H9 (cell line): ENCODE results near the gene MRPS26. TPM values are rescaled to one million over a fixed set of nuclear protein-coding genes. Genes with fewer than 3 reads are reported as not detected.

Experiments used
- DNase-seq: peaks from one replicate; pipeline ENCODE4 v3.0.0-alpha.2; 2017
- H2AFZ ChIP-seq: one replicate; pipeline ENCODE4 v1.6.1; 2013; ENCODE audit warnings: mild to moderate bottlenecking, low read length, control low read depth, moderate library complexity
- H2AK5ac ChIP-seq: 2 replicates; pipeline ENCODE4 v1.6.1; 2013; ENCODE audit warnings: low read length, control low read depth, mixed read lengths; ENCODE audit not compliant: insufficient read length
- H2BK120ac ChIP-seq: one replicate; pipeline ENCODE4 v1.6.1; 2013; ENCODE audit warnings: low read depth, mild to moderate bottlenecking, low read length, control low read depth, inconsistent platforms; ENCODE audit not compliant: poor library complexity, severe bottlenecking
- H2BK12ac ChIP-seq: 2 replicates; pipeline ENCODE4 v1.6.1; 2013; ENCODE audit warnings: low read length, control low read depth, mixed read lengths, low read depth; ENCODE audit not compliant: insufficient read length
- H2BK15ac ChIP-seq: 2 replicates; pipeline ENCODE4 v1.6.1; 2013; ENCODE audit warnings: low read depth, low read length, control low read depth
- H2BK20ac ChIP-seq: one replicate; pipeline ENCODE4 v1.6.1; 2013; ENCODE audit warnings: low read depth, mild to moderate bottlenecking, low read length, control low read depth, inconsistent platforms; ENCODE audit not compliant: poor library complexity, severe bottlenecking
- H2BK5ac ChIP-seq: 2 replicates; pipeline ENCODE4 v1.6.1; 2013; ENCODE audit warnings: low read length, control low read depth, mixed read lengths; ENCODE audit not compliant: insufficient read length
- H3K14ac ChIP-seq: 2 replicates; pipeline ENCODE4 v1.6.1; 2013; ENCODE audit warnings: low read length, control low read depth; ENCODE audit not compliant: insufficient read depth
- H3K18ac ChIP-seq: 2 replicates; pipeline ENCODE4 v1.6.1; 2013; ENCODE audit warnings: low read depth, mild to moderate bottlenecking, mixed read lengths, low read length, control low read depth; ENCODE audit not compliant: insufficient read length
- H3K23ac ChIP-seq: 2 replicates; pipeline ENCODE4 v1.6.1; 2013; ENCODE audit warnings: low read length, control low read depth, mixed read lengths, low read depth; ENCODE audit not compliant: insufficient read length
- H3K23me2 ChIP-seq: 2 replicates; pipeline ENCODE4 v1.6.1; 2013; ENCODE audit warnings: low read depth, mild to moderate bottlenecking, mixed read lengths, low read length, control low read depth; ENCODE audit not compliant: insufficient read length, poor library complexity, severe bottlenecking
- H3K27ac ChIP-seq: 2 replicates; pipeline ENCODE4 v1.5.1; 2013; ENCODE audit warnings: low read length, control low read depth, mixed read lengths, low read depth; ENCODE audit not compliant: insufficient read length
- H3K27me3 ChIP-seq: 2 replicates; pipeline ENCODE4 v1.6.1; 2013; ENCODE audit warnings: low read length, control low read depth, inconsistent platforms; ENCODE audit not compliant: insufficient read depth
- H3K4ac ChIP-seq: 2 replicates; pipeline ENCODE4 v1.6.1; 2013; ENCODE audit warnings: low read depth, mild to moderate bottlenecking, control low read depth, inconsistent platforms, low read length, moderate library complexity
- H3K4me1 ChIP-seq: 2 replicates; pipeline ENCODE4 v1.6.1; 2013; ENCODE audit warnings: low read length, control low read depth, inconsistent platforms; ENCODE audit not compliant: insufficient read depth
- H3K4me2 ChIP-seq: 2 replicates; pipeline ENCODE4 v1.6.1; 2013; ENCODE audit warnings: low read length, control low read depth, mixed read lengths; ENCODE audit not compliant: insufficient read length, insufficient read depth
- H3K56ac ChIP-seq: 2 replicates; pipeline ENCODE4 v1.6.1; 2013; ENCODE audit warnings: low read depth, mild to moderate bottlenecking, mixed read lengths, low read length, control low read depth; ENCODE audit not compliant: insufficient read length
- H3K79me1 ChIP-seq: 2 replicates; pipeline ENCODE4 v1.6.1; 2013; ENCODE audit warnings: low read depth, mild to moderate bottlenecking, moderate library complexity, low read length, control low read depth, inconsistent platforms; ENCODE audit not compliant: insufficient read depth, poor library complexity, severe bottlenecking
- H3K79me2 ChIP-seq: 2 replicates; pipeline ENCODE4 v1.6.1; 2013; ENCODE audit warnings: low read length, control low read depth, inconsistent platforms; ENCODE audit not compliant: insufficient read depth
- H3K9ac ChIP-seq: 2 replicates; pipeline ENCODE4 v1.6.1; 2013; ENCODE audit warnings: low read length, control low read depth, mixed read lengths; ENCODE audit not compliant: insufficient read length; ENCODE audit errors: extremely low read depth
- H3K9me3 ChIP-seq: one replicate; pipeline ENCODE4 v1.6.1; 2013; ENCODE audit warnings: low read depth, low read length, inconsistent platforms; ENCODE audit not compliant: control insufficient read depth
- H3T11ph ChIP-seq: one replicate; pipeline ENCODE4 v1.6.1; 2013; ENCODE audit warnings: mild to moderate bottlenecking, low read length, control low read depth, inconsistent platforms
- H4K20me1 ChIP-seq: one replicate; pipeline ENCODE4 v1.6.1; 2013; ENCODE audit not compliant: control insufficient read depth, insufficient read length, insufficient read depth
- H4K5ac ChIP-seq: 2 replicates; pipeline ENCODE4 v1.6.1; 2013; ENCODE audit warnings: low read depth, mild to moderate bottlenecking, mixed read lengths, low read length, control low read depth; ENCODE audit not compliant: insufficient read length
- H4K8ac ChIP-seq: replicated peaks from 2 replicates; pipeline ENCODE4 v1.6.1; 2013; ENCODE audit warnings: low read length, control low read depth, mixed read lengths, low read depth; ENCODE audit not compliant: insufficient read length
- H4K91ac ChIP-seq: 2 replicates; pipeline ENCODE4 v1.6.1; 2013; ENCODE audit warnings: low read depth, mild to moderate bottlenecking, moderate library complexity, mixed read lengths, low read length, control low read depth; ENCODE audit not compliant: insufficient read length
- H3K27ac Mint-ChIP-seq, 3 experiments: 2 replicates in 2 of 3; 3 replicates in 1 of 3; pipeline ENCODE4 v1.8.0; 2020 to 2021; ENCODE audit warnings: mixed read lengths in 3 of 3, mild to moderate bottlenecking in 1 of 3, moderate library complexity in 1 of 3
- H3K27me3 Mint-ChIP-seq: 2 replicates; pipeline ENCODE4 v1.8.0; 2021; ENCODE audit warnings: low read depth, mild to moderate bottlenecking, moderate library complexity, mixed read lengths
- H3K36me3 Mint-ChIP-seq, 3 experiments: 2 replicates in 2 of 3; 3 replicates in 1 of 3; pipeline ENCODE4 v1.8.0; 2020 to 2021; ENCODE audit warnings: low read depth in 3 of 3, mixed read lengths in 3 of 3; ENCODE audit not compliant: insufficient read depth in 1 of 3
- H3K4me1 Mint-ChIP-seq, 2 experiments: 2 replicates each; pipeline ENCODE4 v1.8.0; 2020; ENCODE audit warnings: mixed read lengths in 2 of 2
- H3K4me3 Mint-ChIP-seq, 2 experiments: 2 replicates in 1 of 2; 3 replicates in 1 of 2; pipeline ENCODE4 v1.8.0; 2020 to 2021; ENCODE audit warnings: mild to moderate bottlenecking in 2 of 2, mixed read lengths in 2 of 2, moderate library complexity in 1 of 2
- H3K9me3 Mint-ChIP-seq, 2 experiments: 2 replicates in 1 of 2; 3 replicates in 1 of 2; pipeline ENCODE4 v1.8.0; 2020; ENCODE audit warnings: mild to moderate bottlenecking in 2 of 2, mixed read lengths in 2 of 2, moderate library complexity in 1 of 2
- WGBS: extraction: QIAGEN DNeasy Blood & Tissue Kit; methylation state at CpG from one replicate; pipeline ENCODE4 v1.1.7; 2013; ENCODE audit warnings: missing lambda C conversion rate, low lambda C conversion rate, mixed read lengths; ENCODE audit not compliant: insufficient read length; ENCODE audit errors: extremely low coverage; 5-methylcytosine and 5-hydroxymethylcytosine counted together
- total RNA-seq: library from RNA; stranded (reverse); gene quantifications from 2 replicates; pipeline ENCODE4 v1.2.1, GENCODE V29; 2021
- TF ChIP-seq, protein P1 (sequence below): fragments of 200-600 bp; sonication (generic); conservative IDR thresholded peaks from 3 replicates; pipeline ENCODE4 v1.8.0; 2021; ENCODE audit warnings: antibody characterized with exemption, mild to moderate bottlenecking

The MRPS26 gene
- total RNA-seq, 1 experiment from 2014 or later = 97.6 TPM

DNA sequence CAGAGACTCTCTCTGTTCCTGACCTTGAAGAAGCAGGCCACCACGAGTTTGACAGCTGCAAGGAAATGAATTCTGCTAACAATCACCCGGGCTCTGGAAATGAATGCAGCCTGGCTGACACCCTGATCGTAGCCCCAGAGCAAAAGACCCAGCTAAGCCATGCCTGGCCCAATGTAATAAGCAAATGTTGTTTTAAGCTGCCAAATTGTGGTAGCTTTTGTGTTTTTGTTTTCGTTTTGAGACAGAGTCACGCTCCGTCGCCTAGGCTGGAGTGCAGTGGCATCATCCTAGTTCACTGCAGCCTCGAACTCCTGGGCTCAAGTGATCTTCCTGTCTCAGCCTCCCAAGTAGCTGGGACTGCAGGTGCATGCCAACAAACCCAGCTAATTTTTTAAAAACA is 22.2 kb downstream of the MRPS26 start:
- Histone ChIP-seq H3K4me1 (no peaks in the 10 kb centered on the region), H3K9ac (no peak overlapping the region), H4K8ac (no peak overlapping the region), H3T11ph (no peak overlapping the region), H3K4me2 (no peak overlapping the region), H4K91ac (no peak overlapping the region), H3K9me3 (no peaks in the 10 kb centered on the region), H3K14ac (no peak overlapping the region; the same call in 1 of the 2 replicates), H3K79me2 (no peaks in the 10 kb centered on the region), H3K4ac (no peak overlapping the region), H2BK12ac (no peak overlapping the region), H2BK15ac (no peak overlapping the region), H3K79me1 (no peaks in the 10 kb centered on the region), H3K56ac (no peak overlapping the region), H3K23ac (no peak overlapping the region), H4K5ac (no peak overlapping the region), H2AK5ac (no peak overlapping the region), H2BK20ac (no peak overlapping the region), H2AFZ (no peak overlapping the region), H2BK120ac (no peak overlapping the region), H3K23me2 (no peaks in the 10 kb centered on the region), H3K18ac (no peak overlapping the region), H4K20me1 (no peaks in the 10 kb centered on the region), H3K27me3 (peaks cover 8% of the 10 kb centered on the region; the same call in 1 of the 2 replicates), H2BK5ac (no peak overlapping the region), H3K27ac (no peak overlapping the region)
- Mint-ChIP-seq H3K4me3 (no peak overlapping the region), H3K36me3 (no peaks in the 10 kb centered on the region; a peak in 1 of 7 replicates), H3K4me1 (peaks cover 6% of the 10 kb centered on the region in 2 experiments), H3K9me3 (no peaks in the 10 kb centered on the region; a peak in 2 of 5 replicates), H3K27me3 (peaks cover 30% of the 10 kb centered on the region), H3K27ac (no peak overlapping the region; a peak in 1 of 7 replicates)
- no peak for DNase-seq
- WGBS = no CpG with 5 or more reads among the region's 8 CpGs
- TF ChIP-seq, protein P1, sequence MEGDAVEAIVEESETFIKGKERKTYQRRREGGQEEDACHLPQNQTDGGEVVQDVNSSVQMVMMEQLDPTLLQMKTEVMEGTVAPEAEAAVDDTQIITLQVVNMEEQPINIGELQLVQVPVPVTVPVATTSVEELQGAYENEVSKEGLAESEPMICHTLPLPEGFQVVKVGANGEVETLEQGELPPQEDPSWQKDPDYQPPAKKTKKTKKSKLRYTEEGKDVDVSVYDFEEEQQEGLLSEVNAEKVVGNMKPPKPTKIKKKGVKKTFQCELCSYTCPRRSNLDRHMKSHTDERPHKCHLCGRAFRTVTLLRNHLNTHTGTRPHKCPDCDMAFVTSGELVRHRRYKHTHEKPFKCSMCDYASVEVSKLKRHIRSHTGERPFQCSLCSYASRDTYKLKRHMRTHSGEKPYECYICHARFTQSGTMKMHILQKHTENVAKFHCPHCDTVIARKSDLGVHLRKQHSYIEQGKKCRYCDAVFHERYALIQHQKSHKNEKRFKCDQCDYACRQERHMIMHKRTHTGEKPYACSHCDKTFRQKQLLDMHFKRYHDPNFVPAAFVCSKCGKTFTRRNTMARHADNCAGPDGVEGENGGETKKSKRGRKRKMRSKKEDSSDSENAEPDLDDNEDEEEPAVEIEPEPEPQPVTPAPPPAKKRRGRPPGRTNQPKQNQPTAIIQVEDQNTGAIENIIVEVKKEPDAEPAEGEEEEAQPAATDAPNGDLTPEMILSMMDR = no peak
